ENCODE measurements around the gene CETP.
"Not testable (repeated sequence)": the region's sequence is repeated elsewhere in the genome, so short reads cannot be mapped to it uniquely, and the experiment has no call there.

CETP gene

GRCh38 chr16:56998861-56999260, 37.1 kb downstream of the CETP start:
- DNase-seq (ENCODE audit: low spot score), result no peak

- no peak for DNase-seq (ENCODE audit: low spot score)
Observed at GRCh38 chr16:56999409-57000270, 37.9 kb downstream of the CETP start.

GRCh38 chr16:57000271-57001025, 38.7 kb downstream of the CETP start:
- no peak for DNase-seq (ENCODE audit: low spot score)

DNA sequence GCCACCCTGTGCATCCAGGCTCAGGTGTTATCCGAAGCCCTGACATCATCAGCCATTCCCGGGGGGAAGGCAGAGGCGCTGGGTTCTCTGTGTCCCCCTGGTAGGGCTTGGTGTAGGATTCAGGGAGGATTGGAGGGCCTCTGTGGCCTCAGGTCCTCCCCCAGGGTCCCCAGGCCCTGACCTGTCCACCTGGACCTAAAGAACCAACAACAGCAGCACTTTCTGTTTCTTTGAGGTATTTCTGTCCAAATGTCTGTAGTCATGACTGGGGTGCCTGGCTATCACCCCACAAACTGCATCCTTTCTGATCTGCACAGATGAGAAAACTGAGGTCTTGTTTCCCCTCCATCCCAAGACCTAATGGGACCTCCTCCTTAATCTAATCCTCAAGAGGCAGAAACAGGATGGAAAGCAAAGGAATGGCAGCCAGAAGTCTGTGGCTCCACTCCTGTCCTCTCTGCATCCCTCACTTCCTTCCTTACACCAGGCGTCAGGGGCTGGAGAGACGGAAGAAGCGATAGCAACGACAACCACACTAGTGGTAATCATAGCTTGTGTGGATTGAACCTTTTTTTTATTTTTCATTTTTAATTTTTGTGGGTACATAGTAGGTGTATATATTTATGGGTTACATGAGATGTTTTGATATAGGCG, 39.4 kb downstream of the CETP start:
- DNase-seq (ENCODE audit: low spot score), result no peak

DNA sequence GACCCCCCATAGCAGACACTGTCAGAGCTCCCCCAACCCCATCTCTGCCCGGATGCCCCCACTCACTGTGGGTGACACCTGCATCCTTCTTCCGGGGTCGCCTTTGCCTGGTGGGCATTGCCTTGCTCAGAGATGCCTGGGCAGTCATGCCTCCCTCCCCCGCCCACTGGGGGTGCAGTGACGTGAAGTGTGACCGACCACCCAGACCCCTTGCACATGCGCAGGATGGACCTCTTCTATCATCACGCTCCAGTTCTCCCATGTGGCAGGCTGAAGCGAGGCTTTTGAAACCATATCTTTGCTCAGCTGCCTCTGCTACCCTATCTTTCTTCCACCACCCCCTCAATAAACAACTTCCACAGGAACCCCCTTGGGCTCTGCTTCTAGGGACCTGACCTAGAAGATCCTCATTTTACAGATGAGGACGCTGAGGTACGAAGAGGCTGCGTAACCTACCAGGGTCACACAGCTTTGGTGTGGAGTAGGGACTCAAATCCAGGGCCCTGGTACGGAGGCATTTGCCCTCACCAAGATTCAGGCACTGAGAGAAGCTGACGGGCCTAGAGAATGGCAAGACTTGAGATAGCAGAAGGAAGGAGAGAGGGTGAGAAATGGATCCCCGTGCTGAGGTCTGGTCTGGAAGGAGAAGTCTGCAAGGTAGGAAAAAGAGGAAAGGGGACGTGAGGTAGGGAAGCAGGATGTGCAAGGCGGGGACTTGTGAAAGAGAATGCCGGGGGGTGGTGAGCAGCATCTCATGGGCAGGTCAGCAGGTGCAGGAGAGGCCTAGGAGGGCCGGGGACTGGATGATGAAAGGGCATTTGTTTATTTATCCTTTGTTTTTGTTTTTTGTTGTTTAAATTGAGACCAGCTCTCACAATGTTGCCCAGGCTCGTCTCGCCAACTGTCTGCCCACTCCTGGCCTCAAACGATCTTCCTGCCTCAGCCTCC, 42.0 kb downstream of the CETP start:
- no peak for DNase-seq (ENCODE audit: low spot score)

DNA sequence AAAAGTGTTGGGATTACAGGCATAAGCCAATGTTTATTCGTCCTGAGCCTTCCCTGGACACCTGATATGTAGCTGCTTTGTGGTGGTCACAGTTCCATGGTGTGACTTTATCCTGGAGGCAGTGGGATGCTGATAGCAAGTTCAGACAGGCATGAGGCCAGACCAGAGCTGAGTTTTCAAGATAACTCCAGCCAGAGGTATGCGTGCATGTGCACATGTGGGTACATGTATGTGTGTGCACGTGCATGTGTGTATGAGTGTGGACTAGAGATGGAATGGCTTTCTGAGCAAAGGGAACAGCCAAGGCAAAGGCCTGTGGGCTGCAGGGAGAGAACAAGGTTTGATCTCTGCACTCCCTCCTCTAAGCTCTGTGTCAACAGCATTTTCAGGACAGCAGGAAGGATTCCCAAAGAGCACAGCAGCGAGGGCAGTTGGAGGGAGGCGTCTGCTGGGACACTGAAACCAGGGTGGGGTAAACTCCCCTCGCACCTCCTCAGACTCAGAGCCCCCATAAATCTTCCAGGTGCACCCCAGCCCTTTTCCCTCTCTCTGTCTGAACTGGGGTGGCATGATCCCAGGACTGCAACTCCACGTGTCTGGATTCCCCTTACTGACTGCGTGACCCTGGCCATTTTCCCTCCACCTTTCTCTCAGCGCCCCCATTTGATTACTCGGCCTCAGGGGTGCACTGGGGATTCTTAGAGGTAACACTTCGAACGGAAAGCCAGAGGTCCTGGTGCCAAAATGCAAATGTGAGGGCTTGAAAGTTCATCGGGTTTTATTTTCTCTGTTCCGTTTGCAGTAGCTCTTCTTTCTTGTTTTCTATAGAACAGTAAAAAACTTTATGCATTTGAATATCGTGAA, 42.9 kb downstream of the CETP start:
- DNase-seq (ENCODE audit: low spot score), result no peak

DNA sequence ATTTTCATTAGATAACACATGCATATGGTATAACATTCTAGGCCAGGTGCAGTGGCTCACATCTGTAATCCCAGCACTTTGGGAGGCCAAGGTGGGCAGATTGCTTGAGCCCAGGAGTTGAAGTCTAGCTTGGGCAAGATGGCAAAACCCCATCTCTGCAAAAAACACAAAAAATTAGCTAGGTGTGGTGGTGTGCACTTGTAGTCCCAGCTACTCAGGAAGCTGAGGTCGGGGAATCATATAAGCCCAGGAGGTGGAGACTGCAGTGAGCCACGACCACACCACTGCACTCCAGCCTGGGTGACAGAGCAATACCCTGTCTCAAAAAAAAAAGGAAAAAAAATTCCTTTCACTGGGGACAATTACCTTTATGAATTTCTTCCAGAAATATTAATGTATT, 43.8 kb downstream of the CETP start:
- DNase-seq (ENCODE audit: low spot score), result not testable (repeated sequence)

- DNase-seq (ENCODE audit: low spot score), result no peak
Observed at GRCh38 chr16:57007050-57007449, 45.3 kb downstream of the CETP start.

- no peak for DNase-seq (ENCODE audit: low spot score)
Observed at GRCh38 chr16:57007530-57007929, 45.8 kb downstream of the CETP start.

GRCh38 chr16:57008440-57008839, 46.7 kb downstream of the CETP start:
- DNase-seq (ENCODE audit: low spot score), result no peak

GRCh38 chr16:57009643-57010170, 48.0 kb downstream of the CETP start:
- no peak for DNase-seq (ENCODE audit: low spot score)

DNA sequence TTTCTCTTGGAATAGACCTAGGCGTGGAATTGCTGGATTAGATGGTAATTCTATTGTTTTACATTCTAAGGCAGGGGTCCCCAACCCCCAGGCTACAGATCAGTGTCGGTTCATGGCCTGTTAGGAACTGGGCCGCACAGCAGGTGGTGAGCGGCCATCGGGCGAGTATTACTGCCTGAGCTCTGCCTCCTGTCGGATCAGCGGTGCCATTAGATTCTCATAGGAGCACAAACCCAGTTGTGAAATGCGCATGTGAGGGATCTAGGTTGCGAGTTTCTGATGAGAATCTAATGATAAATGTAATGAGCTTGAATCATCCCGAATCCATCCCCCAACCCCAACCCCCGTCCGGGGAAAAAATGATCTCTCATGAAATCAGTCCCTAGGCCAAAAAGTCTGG, 50.6 kb downstream of the CETP start:
- DNase-seq (ENCODE audit: low spot score), result no peak

DNA sequence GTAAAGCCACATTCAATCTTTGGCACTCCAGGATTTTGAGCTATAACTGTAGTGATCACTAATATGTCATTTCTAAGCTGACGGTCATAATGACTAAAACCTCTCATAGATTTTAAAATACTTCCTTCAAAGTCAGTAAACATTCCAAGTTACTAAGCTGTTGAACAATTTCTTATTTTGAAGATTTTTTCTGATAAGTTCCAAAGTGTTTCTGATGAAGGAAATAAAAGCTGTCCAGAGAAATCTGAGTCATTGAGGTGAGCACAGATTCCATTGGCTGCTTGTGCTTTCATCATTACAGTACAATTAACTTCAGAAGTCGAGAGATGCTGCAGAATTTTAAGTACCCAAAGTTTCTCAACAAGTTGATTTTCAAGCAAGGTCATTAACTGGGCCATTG, 51.5 kb downstream of the CETP start:
- no peak for DNase-seq (ENCODE audit: low spot score)

DNA sequence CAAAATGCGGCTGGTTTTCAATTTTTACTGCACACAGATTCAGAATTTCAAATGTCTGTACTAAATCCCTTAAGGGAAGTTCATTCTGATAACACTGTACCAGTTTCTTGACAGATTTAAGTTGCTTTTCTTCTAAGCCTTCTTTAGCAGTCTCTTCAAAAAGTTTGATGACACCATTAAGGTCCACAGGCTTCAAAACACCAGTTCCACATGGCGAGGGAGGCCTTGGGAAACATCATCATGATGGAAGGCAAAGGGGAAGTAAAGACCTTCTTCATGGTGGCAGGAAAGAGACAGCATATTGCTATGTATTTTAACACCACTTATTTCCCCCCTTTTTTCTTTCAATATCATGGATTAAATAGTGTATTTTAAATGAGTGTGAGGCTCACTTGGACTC, 52.2 kb downstream of the CETP start:
- no peak for DNase-seq (ENCODE audit: low spot score)

- no peak for DNase-seq (ENCODE audit: low spot score)
Observed at GRCh38 chr16:57016301-57016700, 54.6 kb downstream of the CETP start.

DNA sequence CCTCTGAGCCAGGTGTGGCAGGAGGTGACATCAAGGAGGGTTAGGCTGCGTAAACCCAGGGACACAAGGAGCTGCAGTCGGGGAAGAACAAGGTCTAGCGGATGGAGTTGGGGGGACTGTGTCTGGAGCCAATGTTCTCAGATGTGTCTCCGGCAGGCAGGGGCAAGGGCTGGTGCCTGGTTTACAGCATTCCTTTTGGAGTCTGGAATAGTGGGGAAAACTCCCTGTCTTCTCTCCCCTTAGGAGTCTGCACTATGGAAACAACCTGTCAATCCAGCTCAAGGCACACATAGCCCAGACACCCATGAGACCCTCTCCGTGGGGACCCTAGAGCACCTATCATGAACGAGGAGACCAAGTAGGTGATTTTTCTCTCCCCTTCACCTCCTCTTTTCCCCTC, 55.1 kb downstream of the CETP start:
- DNase-seq (ENCODE audit: low spot score), result no peak

DNA sequence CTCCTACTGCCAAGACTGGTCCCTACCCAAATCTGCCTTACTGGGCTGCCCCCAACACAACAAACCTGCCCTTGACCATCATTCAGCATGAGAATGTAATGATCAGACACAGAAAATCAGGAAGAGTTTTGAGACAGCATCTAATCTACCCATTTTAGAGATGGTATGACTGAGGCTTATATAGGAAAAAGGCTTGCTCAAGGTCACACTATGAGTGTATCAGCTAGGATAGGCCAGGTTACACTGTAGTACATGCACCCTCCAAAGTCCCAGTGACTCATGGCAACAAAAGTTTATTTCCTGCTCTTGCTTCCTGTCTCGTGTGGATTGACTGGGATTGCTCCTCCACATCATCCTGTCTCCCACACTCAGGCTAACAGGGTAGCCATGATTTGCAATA, 55.5 kb downstream of the CETP start:
- DNase-seq (ENCODE audit: low spot score), result no peak

DNA sequence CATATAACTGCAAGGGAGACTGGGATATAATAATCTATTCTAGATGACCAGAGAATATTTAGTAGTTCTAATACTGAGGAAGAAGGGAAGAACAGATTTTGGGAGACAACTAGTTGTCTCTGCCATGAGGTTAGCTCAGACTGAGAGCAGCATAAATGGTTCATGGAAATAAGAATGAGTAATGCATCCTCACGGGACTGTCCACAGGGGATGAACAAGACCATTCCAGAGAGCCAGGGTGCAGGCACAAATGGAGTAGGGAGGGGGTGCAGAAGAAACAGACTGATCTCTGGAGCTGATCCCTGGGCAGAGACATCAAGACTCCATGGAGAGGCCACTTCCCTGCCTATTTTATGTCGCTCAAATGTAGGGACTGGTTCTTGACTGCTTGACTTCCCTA, 58.0 kb downstream of the CETP start:
- no peak for DNase-seq (ENCODE audit: low spot score)

GRCh38 chr16:57020651-57021050, 58.9 kb downstream of the CETP start:
- no peak for DNase-seq (ENCODE audit: low spot score)

GRCh38 chr16:57021757-57022156, 60.0 kb downstream of the CETP start:
- no peak for DNase-seq (ENCODE audit: low spot score)

GRCh38 chr16:57022445-57022844, 60.7 kb downstream of the CETP start:
- DNase-seq (ENCODE audit: low spot score), result no peak
